AML-193 (cell line): Measurements from ENCODE around the gene CD1B.
"Not testable (repeated sequence)": the region's sequence is repeated elsewhere in the genome, so short reads cannot be mapped to it uniquely, and the experiment has no call there.

ENCODE experiments used
- DNase-seq, 2 experiments: peaks; one replicate each; lab custom pipeline; 2025; lab: John Stamatoyannopoulos, UW

The CD1B gene

GRCh38 chr1:158331481-158332150, at the start of gene CD1B:
Gene CD1B, minus strand, starts transcription at chr1:158331531. Its CDS starts 108 bp downstream, at chr1:158331423.
- DNase-seq = no peak

GRCh38 chr1:158374860-158375259, 43.5 kb upstream of the CD1B start:
- no peak for DNase-seq

GRCh38 chr1:158374101-158374500, 42.8 kb upstream of the CD1B start:
- not testable (repeated sequence) for DNase-seq

GRCh38 chr1:158371188-158371953, 40.0 kb upstream of the CD1B start:
- no peak for DNase-seq

GRCh38 chr1:158366783-158367182, 35.5 kb upstream of the CD1B start:
- DNase-seq = no peak

- DNase-seq = no peak
Measured at GRCh38 chr1:158362941-158363340, 31.6 kb upstream of the CD1B start.

- no peak for DNase-seq
Measured at GRCh38 chr1:158362482-158362881, 31.2 kb upstream of the CD1B start.

- no peak for DNase-seq
Measured at GRCh38 chr1:158357441-158357840, 26.1 kb upstream of the CD1B start.

- DNase-seq = no peak
Measured at GRCh38 chr1:158356616-158357015, 25.3 kb upstream of the CD1B start.

GRCh38 chr1:158355773-158356285, 24.5 kb upstream of the CD1B start:
- no peak for DNase-seq

GRCh38 chr1:158354255-158354654, 22.9 kb upstream of the CD1B start:
- DNase-seq = no peak

- DNase-seq = no peak
Measured at GRCh38 chr1:158353303-158354075, 22.2 kb upstream of the CD1B start, which contains the start of gene CD1E. Gene CD1E, plus strand, starts transcription at chr1:158353894. Its CDS starts 95 bp downstream, at chr1:158353989.

GRCh38 chr1:158348946-158349345, 17.6 kb upstream of the CD1B start:
- DNase-seq = not testable (repeated sequence)

- DNase-seq = not testable (repeated sequence)
Measured at GRCh38 chr1:158336413-158336812, 5.1 kb upstream of the CD1B start.

- DNase-seq = no peak
Measured at GRCh38 chr1:158335213-158335532, 3.8 kb upstream of the CD1B start.

- no peak for DNase-seq
Measured at GRCh38 chr1:158334526-158335212, 3.3 kb upstream of the CD1B start.

GRCh38 chr1:158333405-158334155, 2.2 kb upstream of the CD1B start:
- DNase-seq = no peak

GRCh38 chr1:158331106-158331425, 265 bp downstream of the CD1B start:
- DNase-seq = no peak

GRCh38 chr1:158330391-158331105, 783 bp downstream of the CD1B start:
- DNase-seq = no peak

- peak; percentile 13 to 32 for DNase-seq
Measured at GRCh38 chr1:158329733-158330132, 1.6 kb downstream of the CD1B start.

GRCh38 chr1:158329300-158329699, 2.0 kb downstream of the CD1B start:
- no peak for DNase-seq
